Loucy (cell line): Measurements from ENCODE around the gene NSD1.

Source experiments
- CTCF ChIP-seq: fragments of 200-600 bp; sonication (generic); conservative IDR thresholded peaks from 2 replicates; pipeline ENCODE4 v1.5.1; 2014; ENCODE audit warnings: mild to moderate bottlenecking, antibody characterized with exemption, low read length
- EZH2phosphoT487 ChIP-seq: fragments of 200-600 bp; IDR thresholded peaks from 2 replicates; pipeline ENCODE4 v1.6.1; 2018; ENCODE audit warnings: antibody characterized with exemption, mild to moderate bottlenecking, moderate library complexity, borderline replicate concordance

- TF ChIP-seq CTCF (no peak), EZH2phosphoT487 (no peak)
Observed at GRCh38 chr5:177103523-177104253, 29.9 kb upstream of the NSD1 start.
